Mesenteric fat pad (tissue), 1 donor: ENCODE data around the gene NCKAP5. TPM values are rescaled to one million over a fixed set of nuclear protein-coding genes. Genes with fewer than 3 reads are reported as not detected.

Source experiments
- DNase-seq: peaks from one replicate; pipeline ENCODE4 v3.0.0-alpha.2; 2020; ENCODE audit warnings: low spot score
- total RNA-seq: library from RNA; stranded (reverse); fragmentation: NEBNext Ultra II Directional; extraction: Animal tissue kit (Norgen Biotek cat#: 25700); gene quantifications from one replicate; pipeline ENCODE4 v1.2.1, GENCODE V29; 2021
- donor health status: DM: yes; HTN: yes; CAD: no.

The NCKAP5 gene
- total RNA-seq, 1 donor from 2014 or later = 1.7 TPM

DNA sequence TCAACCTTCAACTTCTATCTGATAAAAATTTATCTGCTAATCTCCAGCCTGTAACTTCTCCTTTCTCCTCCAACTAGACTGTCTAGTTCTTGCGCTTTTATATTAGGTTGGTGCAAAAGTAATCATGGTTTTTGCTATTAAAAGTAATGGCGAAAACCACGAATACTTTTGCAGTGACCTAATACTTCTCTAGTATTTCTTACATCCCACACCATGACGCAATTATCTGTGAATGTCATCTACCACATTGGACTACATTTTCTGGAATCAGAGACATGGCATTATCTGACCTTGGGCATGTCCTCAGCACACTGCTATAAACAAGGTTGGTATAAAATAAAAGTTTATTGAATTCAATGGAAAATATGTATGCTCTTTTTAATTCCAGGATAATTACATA is 528.1 kb downstream of the NCKAP5 start:
- DNase-seq = no peak

DNA sequence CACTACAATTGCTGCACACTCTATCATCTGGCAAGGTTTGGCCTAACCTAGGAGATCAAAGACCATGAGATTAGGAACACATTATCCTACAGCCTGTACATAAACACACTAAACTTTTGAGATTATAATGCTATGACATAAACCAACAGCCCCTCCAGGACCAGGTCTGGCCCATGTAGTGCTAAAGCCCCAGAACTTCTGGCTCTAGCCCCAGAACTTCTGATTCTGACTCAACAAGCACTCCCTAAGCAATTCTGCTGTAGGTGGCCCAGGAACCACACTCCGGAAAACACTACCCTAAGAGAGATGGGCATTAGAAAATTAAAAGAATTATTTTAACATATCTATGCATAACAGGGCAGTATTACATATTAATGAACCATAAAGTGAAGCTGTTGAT is 528.7 kb downstream of the NCKAP5 start:
- no peak for DNase-seq

DNA sequence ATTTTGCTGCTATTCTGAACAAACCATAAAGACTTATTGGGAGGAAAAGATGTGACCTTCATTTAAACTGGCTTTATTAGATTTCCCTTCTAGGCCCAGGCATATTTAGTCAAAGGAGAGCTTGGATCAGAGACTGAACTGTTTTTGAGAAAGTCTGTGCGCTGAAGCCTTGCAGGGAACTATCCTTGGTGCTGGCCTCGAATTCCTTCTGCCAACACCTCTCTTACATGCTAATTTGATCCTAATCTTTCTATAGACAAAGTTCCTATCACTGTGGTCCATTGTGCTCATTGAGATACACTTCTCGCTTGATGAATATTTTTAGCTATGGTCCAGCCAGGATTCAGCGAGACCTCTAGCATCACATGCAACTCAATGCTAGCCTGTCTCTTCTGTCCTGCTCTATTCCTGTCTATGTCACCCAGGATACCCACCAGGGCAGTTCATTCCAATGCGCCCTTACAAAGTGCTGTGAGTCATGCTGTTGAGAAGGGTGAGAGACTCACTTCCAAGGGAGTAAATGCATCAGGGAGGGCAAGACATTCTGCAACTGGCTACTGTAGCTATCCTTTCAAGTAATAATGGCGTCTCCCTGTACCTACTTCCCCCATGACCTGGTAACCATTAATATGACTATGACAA is 541.6 kb downstream of the NCKAP5 start:
- no peak for DNase-seq

DNA sequence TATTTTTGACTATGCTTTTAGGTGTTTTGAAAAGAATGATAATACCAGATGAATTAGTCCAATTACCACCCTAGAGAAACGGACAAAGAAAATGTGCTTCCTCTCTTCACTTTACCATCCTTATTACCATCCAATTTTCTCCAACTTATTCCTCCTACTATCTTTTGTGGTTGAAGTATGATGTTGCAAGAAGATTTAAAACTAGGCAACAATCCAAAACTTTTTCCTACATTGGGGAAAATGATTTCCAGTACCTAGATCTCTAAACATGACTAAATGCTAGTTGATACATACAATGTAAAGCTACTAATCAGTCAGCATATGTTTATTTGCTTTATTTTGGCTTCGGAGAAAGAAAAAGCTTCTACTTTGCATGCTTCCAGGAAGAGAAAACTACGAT is 543.3 kb downstream of the NCKAP5 start:
- no peak for DNase-seq

DNA sequence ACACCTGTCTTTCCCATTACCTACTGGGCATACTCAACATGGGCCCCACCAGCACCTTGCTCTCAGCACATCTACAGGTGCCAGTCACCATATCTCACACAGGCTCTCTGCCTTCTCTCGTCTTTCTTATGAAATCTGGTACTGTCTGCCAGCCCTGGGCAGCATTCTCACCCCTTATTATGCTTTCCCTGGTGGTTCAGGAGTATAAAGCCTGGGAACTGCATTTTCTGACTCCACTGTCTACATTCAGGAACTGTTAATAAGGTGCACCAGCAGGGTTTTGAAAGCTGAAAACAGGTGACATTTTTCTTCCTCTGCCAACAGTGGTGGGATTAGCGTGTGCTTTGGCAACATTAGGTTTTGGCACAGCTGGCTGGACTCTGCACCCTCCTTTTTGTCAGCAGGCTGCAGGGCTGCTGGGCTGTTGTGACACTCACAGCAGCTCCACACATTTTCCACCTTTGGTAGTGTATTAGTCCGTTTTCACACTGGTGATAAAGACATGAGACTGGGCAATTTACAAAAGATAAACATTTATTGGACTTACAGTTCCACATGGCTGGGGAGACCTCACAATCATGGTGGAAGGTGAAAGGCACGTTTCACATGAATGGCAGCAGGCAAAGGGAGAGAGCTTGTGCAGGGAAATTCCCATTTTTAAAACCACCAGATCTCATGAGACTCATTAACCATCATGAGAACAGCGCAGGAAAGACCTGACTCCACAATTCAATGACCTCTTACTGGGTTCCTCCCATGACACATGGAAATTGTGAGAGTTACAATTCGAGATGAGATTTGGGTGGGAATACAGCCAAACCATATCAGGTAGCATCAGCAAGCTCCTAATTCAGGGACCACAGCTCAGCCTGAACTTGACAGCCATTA is 555.2 kb downstream of the NCKAP5 start:
- no peak for DNase-seq

DNA sequence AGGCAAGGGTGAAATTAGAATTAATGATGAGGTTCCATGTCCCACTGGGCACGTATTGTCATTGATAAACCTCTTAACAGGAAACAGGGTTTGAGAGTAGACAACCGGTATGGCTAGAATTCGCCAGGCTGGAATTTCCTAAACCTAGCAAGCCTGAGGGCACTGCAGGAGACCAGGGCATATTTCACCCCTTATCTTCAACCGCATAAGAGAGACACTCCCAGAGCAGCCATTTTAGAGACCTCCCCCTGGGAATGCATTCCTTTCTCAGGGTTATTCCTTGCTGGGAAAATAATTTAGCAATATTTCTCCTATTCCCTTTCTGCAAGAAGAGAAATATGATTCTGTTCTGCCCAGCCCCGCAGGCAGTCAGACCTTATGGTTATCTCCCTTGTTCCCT is 563.6 kb downstream of the NCKAP5 start:
- DNase-seq = no peak

DNA sequence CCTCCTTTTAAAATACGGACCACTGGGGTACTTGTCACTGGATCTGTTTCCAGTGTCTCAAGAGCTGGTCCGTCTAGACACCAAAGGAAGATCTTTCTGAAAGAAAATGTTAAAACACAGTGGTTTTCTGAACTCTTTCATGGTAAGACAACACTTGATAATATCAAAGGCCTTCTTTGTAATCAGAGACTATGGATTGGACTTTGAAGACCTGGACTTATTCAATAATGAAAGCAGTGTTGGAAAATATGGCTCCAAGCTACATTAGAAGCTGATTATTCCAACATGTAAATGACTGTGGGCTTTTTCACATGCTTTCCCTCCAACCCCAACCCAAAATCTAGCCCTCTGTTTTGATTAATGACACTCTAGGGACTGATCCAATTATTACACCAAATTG is 568.8 kb downstream of the NCKAP5 start:
- no peak for DNase-seq

DNA sequence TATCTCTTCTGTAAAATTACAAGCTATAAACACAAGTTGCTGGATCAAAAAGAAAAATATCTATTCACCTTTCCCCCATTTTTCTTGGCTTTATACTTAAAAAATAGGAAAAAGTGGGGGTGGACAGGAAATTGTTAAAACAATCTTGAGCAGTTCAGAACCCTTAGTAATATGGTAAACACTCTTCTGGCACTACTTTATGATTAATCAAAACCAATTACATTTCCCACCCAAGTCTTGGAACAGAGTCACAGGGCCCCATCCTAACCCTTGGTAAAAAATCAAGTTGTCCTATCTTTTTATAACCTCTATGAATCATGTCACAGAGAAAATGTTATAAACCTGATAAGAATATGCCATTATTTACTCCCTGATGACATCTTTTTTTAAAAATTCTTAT is 570.0 kb downstream of the NCKAP5 start:
- no peak for DNase-seq

DNA sequence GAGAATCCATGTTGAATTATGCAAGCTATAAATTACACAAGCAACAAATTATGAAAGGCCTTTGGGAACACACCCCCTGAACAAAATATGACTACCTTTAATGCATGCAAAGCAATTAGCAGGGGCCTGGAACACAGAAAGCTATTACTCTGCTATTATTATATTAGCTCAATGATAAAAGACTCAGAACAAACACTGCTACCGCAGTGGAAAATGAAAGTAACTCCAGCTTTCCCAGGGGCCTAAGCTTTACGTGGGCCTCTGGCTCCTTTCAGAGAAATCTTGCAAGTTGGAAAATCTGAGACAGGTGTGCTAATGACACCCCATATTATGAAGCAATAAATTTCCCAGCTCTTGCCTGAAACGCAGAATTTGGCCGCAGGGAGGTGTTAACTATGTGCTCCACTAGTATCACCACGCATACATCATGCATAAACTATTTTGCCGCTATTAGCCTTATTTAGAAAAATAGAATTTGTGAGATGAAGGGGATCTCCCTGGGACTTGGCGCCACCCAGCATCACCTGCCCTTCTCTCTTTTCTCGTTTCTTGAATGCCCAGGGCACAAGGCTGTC is 576.7 kb downstream of the NCKAP5 start:
- no peak for DNase-seq

DNA sequence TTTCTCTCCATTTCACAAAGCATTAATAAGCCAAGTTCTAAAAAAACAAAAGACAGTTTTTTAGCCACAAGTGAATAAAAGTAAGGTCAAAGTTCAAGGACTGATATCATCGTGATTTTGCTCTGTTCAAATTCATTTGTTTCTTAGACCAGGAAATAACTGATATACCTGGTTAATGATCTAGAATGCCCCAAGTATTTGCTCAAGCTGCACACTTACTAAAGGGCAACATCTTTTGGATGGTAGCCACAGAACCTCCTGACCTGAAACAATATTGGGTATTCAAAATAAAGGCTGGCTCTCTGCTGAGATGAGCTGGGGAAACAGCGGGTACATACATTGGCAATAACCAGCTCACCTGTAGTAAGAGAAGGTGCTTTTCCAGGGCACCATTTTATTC is 583.5 kb downstream of the NCKAP5 start:
- no peak for DNase-seq

DNA sequence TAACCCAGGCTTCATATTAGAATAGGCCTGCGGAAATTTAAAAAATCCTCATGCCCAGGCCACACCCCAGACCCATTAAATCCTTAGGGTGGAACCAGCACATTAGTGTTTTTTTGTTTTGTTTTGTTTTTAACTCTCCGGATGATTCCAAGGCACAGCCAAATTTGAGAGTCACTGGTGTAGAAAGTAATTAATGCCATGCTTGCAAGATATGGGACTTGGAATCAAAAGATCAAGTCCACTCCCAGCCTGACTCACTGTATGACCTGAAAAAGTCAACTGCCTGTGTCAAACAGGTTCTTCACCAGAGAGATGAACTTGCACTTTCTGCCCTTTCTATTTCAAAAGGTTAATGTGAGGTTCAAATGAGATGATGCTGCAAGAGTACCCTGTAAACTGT is 588.0 kb downstream of the NCKAP5 start:
- no peak for DNase-seq

DNA sequence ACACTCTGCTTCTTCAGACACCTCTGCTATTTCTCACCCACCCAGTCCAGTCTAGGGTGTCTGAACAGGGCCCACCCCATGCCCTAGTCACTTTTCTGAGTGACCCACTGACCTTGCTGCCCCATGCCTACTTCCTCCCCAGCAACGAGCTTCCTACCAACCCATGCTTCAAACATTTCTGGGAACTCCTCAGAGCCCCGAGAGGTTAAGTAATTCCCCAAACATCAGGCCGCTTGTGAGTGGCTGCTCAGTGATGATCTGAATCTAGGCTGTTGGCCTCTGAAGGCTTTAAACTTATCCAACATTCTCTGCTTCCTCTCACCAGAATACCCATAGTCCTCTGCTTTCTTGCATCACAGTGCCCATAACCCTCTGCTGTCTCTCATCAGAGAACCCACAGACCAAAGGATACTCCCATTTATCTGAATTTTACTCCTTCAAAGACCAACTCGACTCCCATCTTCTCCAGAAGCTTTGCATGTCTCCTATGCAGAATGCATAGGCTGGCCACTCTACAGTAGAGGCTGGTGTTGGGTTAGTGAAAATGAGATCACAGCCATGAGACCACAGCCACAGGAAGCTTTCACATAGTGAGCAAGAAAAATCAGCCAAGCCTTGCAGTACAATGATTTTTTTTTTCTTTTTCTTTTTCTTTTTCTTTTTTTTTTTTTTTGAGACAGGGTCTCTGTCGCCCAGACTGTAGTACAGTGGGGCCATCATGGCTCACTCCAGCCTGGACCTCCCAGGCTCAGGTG is 588.7 kb downstream of the NCKAP5 start:
- no peak for DNase-seq

DNA sequence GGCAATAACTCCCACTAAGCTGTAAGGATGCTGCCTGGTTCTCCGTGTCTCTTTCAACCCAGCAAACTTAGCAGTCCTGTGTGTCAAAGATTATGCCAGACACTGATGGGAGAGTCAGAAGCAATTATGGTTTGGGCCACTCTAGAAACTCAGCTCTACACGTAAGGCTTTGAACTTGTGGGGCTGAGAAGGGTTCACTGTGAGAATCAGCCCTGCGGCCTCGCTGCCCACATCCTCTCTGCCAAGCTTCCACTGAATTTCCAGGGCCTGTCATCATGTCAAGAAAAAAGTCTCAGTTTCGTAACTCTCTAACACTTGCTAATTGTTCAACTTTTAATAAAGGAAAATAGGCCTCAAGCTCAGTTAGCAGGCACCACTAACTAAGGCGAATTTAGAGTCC is 589.4 kb downstream of the NCKAP5 start:
- DNase-seq = no peak

DNA sequence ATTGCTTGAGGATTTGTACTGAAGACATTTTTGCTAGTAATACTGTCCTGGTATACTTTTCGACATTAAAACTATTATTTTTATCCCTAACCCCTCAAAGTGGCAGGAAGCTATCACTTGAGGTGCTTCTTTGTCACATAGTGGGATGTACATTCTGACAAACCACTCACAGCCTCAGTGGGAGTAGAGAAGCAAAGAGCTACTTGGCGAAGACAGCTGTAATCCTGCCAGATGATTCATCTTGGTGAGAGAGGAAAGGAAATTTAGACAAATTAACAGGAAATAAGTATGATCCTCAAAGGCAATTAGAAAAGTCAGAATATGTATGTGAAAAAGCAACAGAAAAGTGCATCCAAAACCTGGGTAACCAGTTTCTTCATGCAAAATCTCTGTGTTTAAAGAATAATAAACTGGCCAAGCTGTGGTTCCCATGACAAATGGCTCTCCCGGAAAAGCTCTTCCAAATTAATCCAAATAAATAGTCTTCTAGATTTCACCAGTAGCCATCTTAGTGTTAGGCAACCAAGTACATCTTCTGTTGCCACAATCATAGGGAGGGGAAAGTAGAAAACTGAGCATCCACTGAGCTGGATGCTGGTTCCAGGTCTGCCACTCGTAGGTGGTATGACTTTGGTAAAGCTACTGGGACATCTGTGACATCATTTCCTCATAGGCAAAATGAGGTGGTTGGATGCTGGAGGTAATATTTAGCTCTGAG is 590.3 kb downstream of the NCKAP5 start:
- no peak for DNase-seq

DNA sequence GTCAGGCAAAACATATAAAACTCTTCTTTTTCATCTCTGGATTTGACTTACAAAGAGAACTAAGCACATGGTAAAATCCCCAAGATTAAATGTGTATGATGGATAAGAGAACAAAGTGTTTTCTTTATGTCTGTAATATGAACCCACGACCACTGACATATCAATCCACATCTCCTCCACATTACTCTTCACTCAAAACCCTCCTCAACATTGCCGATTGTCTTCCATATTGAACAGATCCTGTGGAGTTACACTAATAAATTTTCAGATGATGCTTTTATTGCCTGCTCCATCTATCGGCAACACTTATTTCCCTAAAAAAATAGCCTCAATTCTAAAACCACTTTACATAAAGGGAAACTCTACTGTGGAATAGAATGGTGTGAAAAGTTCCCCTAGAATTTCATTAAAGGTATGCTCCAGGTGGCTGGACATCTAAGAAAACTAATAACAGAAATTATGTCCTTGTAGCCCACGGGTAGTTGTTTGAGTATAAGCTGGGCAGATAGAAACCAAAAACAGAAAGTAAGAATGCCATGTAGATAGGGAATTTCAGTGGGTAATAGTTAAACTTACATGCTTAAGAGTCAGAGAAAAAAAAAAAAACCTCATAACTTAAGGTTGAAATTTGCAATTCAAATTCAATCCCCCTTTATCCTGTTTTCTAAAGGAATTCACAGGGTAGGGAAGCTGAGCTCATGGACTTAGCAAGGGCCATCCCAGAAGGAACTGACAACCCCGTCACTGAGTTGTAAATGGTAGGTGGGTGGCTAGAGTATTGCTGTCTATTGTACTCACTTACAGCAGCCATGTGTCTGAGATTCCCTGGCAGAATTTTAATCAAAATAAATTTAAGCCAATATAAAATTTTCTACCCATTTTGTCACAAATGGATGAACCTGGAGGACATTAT is 592.8 kb downstream of the NCKAP5 start:
- no peak for DNase-seq

DNA sequence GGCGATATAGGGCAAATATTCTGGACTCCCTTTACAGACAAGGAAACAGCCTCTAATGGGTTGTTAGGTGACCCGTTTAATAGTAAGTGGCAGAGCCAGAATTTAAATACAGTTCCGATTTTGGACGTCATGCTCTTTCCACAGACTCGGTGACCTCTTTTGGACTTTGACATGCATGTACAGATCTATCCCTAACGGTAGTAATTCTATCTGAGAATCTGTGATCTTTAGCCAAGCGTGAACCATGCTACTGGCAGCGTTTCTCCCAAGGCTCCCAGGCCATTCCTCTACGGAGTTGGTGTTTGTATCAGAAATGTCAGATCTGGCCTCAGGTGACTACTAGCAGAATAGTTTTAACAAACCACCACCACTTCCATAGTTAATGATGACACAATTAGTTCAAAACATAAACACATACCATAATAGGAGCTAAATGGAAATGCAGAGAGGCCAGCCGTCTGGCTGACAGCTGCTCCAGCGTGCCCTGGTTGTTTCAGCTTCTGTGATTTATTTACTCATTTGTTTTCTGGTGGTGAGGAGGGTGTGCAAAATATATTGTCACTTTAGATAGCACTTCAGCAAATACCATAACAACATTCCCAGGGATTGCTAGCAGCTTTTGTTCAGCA is 593.7 kb downstream of the NCKAP5 start:
- no peak for DNase-seq

DNA sequence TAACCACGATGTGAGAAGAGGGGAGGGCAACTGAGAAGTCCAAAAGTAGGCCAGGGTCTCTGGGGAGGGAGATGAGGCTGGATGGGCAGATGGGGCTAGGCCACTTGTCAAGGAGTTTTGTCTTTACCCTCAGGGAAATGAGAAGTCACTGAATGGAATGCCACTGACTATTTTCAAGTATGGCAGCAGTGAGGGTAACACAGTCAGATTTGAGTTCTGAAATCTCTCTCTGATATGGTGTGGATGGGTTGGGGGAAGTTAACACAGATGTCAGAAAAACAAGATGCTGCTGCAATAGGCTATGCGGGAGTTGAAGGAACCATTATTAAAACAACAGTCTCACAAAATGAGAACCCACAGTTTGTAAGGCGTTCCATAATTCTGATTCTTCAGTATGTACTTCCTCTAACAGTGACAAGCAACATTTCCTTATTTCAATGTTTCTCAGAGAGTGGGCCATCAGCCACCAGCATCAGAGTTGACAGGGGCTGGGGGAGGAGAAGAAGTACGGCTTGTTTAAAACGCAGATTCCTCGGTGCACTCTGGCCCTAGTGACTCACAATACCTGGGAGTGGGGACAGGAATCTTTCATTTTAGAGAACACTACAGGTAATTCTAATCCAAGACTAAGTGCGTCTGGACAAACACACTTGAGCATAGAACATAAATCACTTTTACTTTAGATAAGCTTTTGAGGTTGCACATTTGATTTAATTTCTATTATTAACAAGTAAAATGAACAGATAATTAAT is 596.8 kb downstream of the NCKAP5 start:
- no peak for DNase-seq

DNA sequence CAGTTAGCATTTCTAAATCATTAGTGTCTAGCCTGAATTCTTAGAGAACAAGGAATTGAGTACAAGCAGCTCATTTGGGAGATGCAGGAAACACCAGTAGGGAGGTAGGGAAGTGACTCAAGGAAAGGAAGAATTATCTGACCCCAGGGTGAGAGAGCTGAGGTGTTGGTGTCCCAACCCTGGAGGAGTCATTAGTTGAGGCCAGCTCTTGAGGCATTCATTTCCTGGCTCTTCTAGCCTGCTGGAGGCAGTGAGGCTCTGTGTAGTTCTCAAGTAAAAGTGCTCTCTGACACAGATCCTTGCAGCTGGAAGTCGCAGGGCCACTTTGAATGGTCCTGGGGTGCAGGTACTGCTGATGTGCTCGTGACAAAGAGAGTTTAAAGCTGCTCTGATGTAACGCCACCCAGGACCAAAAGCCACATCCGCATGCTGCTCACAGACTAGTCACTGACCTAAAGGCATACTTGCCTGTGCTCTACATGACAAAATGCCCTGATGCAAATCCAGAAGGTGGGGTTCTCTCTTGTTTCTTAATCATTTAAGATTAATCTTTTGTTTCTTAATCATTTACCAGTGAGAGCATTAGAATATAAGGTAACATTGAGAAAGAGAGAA is 598.8 kb downstream of the NCKAP5 start:
- DNase-seq = no peak
